Epithelial cell of esophagus (primary cell): ENCODE results near the gene NUP210L.
A peak's percentile ranks its signal among the peaks of the same experiment; 100 is the strongest.
"Not testable (repeated sequence)": the region's sequence is repeated elsewhere in the genome, so short reads cannot be mapped to it uniquely, and the experiment has no call there.

Experiments used
- DNase-seq: peaks from one replicate; pipeline ENCODE4 v3.0.0; 2010; ENCODE audit warnings: low read depth
- H3K4me3 ChIP-seq: 2 replicates; pipeline ENCODE4 v1.5.1; 2011; ENCODE audit warnings: mild to moderate bottlenecking, low read length, control low read depth
- TF ChIP-seq, protein P1 (sequence below): IDR thresholded peaks from 2 replicates; pipeline ENCODE4 v1.5.1; 2011; ENCODE audit warnings: low read depth, mild to moderate bottlenecking, low read length, control low read depth, inconsistent platforms; ENCODE audit not compliant: insufficient read depth; ENCODE audit errors: missing control alignments

The NUP210L gene

DNA sequence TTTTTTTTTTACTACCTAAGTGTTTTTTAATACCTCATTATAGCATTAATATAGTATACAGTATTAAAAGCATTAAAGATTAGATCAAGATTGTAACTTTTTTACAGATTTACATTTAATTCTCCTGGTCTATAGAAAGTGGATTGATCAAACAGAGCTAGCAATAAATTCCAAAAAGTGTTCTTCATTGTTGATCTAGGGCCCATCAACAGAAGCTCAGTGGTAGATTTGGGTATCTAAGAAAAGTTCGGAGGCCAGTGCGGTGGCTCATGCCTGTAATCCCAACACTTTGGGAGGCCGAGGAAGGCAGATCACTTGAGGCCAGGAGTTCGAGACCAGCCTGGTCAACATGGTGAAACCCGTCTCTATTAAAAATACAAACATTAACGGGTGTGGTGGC, 12.5 kb downstream of the NUP210L start:
- no peak for DNase-seq
- H3K4me3 ChIP-seq, result no peak overlapping the region
- TF ChIP-seq, protein P1, sequence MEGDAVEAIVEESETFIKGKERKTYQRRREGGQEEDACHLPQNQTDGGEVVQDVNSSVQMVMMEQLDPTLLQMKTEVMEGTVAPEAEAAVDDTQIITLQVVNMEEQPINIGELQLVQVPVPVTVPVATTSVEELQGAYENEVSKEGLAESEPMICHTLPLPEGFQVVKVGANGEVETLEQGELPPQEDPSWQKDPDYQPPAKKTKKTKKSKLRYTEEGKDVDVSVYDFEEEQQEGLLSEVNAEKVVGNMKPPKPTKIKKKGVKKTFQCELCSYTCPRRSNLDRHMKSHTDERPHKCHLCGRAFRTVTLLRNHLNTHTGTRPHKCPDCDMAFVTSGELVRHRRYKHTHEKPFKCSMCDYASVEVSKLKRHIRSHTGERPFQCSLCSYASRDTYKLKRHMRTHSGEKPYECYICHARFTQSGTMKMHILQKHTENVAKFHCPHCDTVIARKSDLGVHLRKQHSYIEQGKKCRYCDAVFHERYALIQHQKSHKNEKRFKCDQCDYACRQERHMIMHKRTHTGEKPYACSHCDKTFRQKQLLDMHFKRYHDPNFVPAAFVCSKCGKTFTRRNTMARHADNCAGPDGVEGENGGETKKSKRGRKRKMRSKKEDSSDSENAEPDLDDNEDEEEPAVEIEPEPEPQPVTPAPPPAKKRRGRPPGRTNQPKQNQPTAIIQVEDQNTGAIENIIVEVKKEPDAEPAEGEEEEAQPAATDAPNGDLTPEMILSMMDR, result no peak

DNA sequence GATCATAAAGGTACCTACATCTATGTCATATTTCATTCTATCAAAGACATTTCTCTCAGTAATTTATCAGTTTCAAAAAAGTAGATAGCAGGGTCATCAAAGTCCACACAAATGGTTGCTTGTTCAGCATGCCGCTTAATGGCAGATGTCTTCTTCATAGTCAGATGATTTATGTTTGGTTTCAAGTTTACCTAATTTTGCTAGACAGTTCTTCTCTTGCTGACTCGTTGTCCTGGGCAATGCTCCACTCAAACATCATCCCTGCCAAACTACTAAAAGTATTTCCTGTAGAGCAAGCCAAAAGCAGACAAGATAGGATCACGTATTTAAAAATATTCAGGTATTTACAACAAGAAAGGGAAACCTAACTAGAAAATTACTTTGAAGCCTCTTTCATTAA, 13.6 kb downstream of the NUP210L start:
- no peak for DNase-seq
- H3K4me3 ChIP-seq, result no peak overlapping the region
- TF ChIP-seq, protein P1, result no peak

DNA sequence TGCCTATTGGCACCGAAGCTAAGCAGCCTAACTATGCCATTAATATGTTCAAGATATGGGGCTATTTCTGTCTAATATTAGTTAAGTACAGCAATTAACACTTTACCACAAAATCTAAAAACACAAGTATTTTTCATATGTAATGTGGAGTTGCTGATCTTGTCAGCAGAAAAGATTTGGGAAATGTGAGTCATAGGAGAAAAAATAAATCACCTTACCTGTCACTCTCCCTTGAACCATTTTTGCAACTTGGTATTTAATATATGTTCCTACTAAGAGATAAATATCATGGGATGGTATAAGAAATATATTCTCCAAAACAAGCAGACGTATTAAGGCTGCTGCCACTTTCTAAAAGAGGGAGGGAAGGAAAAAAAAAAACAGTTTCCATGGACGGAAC, 17.0 kb downstream of the NUP210L start:
- TF ChIP-seq, protein P1, result no peak

DNA sequence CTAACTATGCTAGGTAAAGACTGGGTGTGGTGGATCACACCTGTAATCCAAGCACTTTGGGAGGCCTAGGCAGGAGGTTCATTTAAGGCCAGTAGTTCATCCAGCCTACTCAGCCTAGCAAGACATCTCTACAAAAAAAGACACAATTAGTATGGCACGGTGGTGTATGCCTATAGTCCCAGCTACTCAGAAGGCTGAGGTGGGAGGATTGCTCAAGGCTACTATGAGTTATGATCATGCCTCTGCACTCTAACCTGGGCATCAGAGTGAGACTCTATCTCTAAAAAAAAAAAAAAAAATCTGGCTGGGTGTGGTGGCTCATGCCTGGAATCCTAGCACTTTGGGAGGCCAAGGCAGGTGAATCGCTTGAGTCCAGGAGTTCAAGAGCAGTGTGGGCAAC, 21.6 kb downstream of the NUP210L start:
- TF ChIP-seq, protein P1, result no peak
- H3K4me3 ChIP-seq, result no peak overlapping the region
- no peak for DNase-seq

More for the DNA sequence above, 17.0 kb downstream of the NUP210L start:
- no peak overlapping the region for H3K4me3 ChIP-seq
- no peak for DNase-seq

DNA sequence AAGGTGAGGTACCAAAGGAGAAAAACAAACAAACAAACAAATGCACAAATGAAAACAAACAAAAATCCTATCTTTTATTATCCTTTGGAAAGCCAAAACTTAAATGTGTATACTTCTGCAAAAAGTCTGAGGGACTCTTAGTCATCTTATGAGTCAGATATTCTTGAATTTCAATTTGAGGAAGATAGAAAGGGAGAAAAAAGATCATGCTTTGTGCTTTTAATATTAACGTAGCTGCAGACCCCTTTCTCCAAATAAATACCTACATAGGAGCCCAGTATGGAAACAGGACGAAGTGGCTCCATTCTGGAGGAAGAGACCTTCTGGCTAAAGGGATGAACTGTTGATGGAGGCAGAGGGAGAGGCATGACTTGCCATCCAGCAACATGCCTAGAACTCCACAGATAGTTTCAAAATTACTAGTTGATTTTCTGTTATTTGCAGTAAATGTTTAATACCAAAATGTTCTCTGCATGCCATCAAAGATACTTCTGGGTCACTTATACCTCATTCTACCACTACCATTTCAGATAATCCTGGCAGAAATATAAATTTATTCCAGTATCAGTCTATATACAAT, 25.4 kb downstream of the NUP210L start:
- DNase-seq, result peak; percentile 16
- TF ChIP-seq, protein P1, result no peak
- no peak overlapping the region for H3K4me3 ChIP-seq

DNA sequence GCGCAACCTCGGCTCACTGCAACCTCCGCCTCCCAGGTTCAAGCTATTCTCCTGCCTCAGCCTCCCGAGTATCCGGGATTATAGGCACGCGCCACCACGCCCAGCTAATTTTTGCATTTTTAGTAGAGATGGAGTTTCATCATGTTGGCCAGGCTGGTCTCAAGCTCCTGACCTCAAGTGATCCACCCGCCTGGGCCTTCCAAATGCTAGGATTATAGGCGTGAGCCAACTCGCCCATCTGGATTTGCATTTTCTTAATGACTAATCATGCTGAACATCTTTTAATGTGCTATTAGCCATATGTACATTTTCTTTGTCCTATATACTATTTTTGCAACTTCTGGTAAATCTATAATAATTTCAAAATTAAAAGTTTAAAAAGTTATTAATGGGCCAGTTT, 31.7 kb downstream of the NUP210L start:
- peak; percentile 45 for DNase-seq
- not testable (repeated sequence) for H3K4me3 ChIP-seq

DNA sequence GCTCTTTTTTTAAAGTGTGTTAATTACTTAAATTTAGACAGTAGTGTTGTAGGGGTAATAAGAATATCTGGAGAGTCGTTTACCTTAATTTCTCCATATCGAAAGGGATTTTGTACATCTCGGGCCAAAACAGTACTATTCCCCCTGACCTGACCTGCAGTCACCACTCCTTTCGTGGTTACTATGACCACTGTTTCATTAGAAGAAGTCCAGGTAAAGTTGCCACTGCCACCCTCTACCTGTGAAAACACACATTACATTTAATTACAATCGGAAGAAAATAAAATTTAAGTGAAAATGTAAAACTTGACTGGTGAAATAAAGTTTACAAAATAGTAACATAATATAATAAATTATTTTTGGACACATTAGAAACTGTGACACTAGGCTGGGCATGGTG, 37.2 kb downstream of the NUP210L start:
- no peak for DNase-seq
- TF ChIP-seq, protein P1, result no peak
- no peak overlapping the region for H3K4me3 ChIP-seq
